PC-3 (cell line): ENCODE results near the gene AXIN2. TPM values are rescaled to one million over a fixed set of nuclear protein-coding genes. Genes with fewer than 3 reads are reported as not detected.

ENCODE experiments used
- ATAC-seq: fragments of 200-7000 bp; cut with Tn5 transposase; 2 replicates; pipeline ENCODE4 v1.9.1; 2020; ENCODE audit warnings: mild to moderate bottlenecking, moderate library complexity
- BruUV-seq: library from RNA; stranded (reverse); fragments of 400-500 nt; replicated peaks from 2 replicates; lab custom pipeline; 2021; lab: Mats Ljungman, UMichigan
- CTCF ChIA-PET: fragments of 300-600 bp; sonication (Branson Sonifier 250); formaldehyde crosslinking; loops from one replicate; lab custom pipeline; 2022; ENCODE audit warnings: antibody characterized with exemption; lab: Charles Lee
- POLR2A ChIA-PET: fragments of 300-600 bp; sonication (Branson Sonifier 250); formaldehyde crosslinking; loops from one replicate; lab custom pipeline; 2022; ENCODE audit warnings: antibody characterized with exemption; ENCODE audit not compliant: unreplicated experiment; lab: Charles Lee
- DNase-seq: peaks from one replicate; pipeline ENCODE4 v3.0.0-alpha.2; 2015
- H2AFZ ChIP-seq: fragments of 300-600 bp; sonication (generic); 2 replicates; pipeline ENCODE4 v1.6.0; 2016; ENCODE audit warnings: antibody characterized with exemption, low read length
- H3F3A ChIP-seq: fragments of 300-600 bp; sonication (generic); one replicate; pipeline ENCODE4 v1.6.0; 2017; ENCODE audit warnings: antibody characterized with exemption, low read length, control low read depth, mild to moderate bottlenecking; ENCODE audit not compliant: unreplicated experiment
- H3K27ac ChIP-seq: fragments of 300-600 bp; sonication (generic); 2 replicates; pipeline ENCODE4 v1.5.1; 2016; ENCODE audit warnings: mild to moderate bottlenecking, low read length
- H3K27me3 ChIP-seq: fragments of 300-600 bp; sonication (generic); 2 replicates; pipeline ENCODE4 v1.6.1; 2016; ENCODE audit warnings: low read length, mixed read lengths
- H3K36me3 ChIP-seq: fragments of 300-600 bp; sonication (generic); 2 replicates; pipeline ENCODE4 v1.6.1; 2016; ENCODE audit warnings: low read depth, mixed run types, low read length, mixed read lengths
- H3K4me1 ChIP-seq: fragments of 300-600 bp; sonication (generic); 2 replicates; pipeline ENCODE4 v1.5.1; 2016; ENCODE audit warnings: low read length; ENCODE audit not compliant: insufficient read depth
- H3K4me2 ChIP-seq: fragments of 300-600 bp; sonication (generic); 2 replicates; pipeline ENCODE4 v1.6.0; 2016; ENCODE audit warnings: low read length
- H3K4me3 ChIP-seq: fragments of 300-600 bp; sonication (generic); 2 replicates; pipeline ENCODE4 v1.5.1; 2016; ENCODE audit warnings: mild to moderate bottlenecking, low read length, mixed read lengths
- H3K79me2 ChIP-seq: fragments of 300-600 bp; sonication (generic); 2 replicates; pipeline ENCODE4 v1.6.1; 2017; ENCODE audit warnings: low read length, mixed read lengths
- H3K9ac ChIP-seq: fragments of 300-600 bp; sonication (generic); 2 replicates; pipeline ENCODE4 v1.6.0; 2016; ENCODE audit warnings: mild to moderate bottlenecking, low read length
- H3K9me2 ChIP-seq: fragments of 300-600 bp; sonication (generic); replicated peaks from 2 replicates; pipeline ENCODE4 v1.6.1; 2016; ENCODE audit warnings: mixed run types, low read length, mixed read lengths
- H3K9me3 ChIP-seq: fragments of 300-600 bp; sonication (generic); 2 replicates; pipeline ENCODE4 v1.6.1; 2016; ENCODE audit warnings: low read length, mixed read lengths
- H4K20me1 ChIP-seq: fragments of 300-600 bp; sonication (generic); 2 replicates; pipeline ENCODE4 v1.6.1; 2016; ENCODE audit warnings: low read length, mixed read lengths
- CTCF ChIP-seq: fragments of 300-600 bp; sonication (generic); conservative IDR thresholded peaks from 2 replicates; pipeline ENCODE4 v1.5.1; 2017; ENCODE audit warnings: antibody characterized with exemption, low read depth, mild to moderate bottlenecking, low read length
- EZH2 ChIP-seq: fragments of 300-600 bp; sonication (generic); IDR thresholded peaks from one replicate; pipeline ENCODE4 v1.6.1; 2017; ENCODE audit warnings: antibody characterized with exemption, mild to moderate bottlenecking, low read length; ENCODE audit not compliant: unreplicated experiment
- EZH2phosphoT487 ChIP-seq: fragments of 300-600 bp; sonication (generic); IDR thresholded peaks from 2 replicates; pipeline ENCODE4 v1.6.1; 2018; ENCODE audit warnings: mild to moderate bottlenecking, antibody characterized with exemption, low read length, borderline replicate concordance
- intact Hi-C: fragments of 100-400 bp; cut with micrococcal nuclease; formaldehyde crosslinking; loops from 2 replicates; pipeline ENCODE4 v1.9.0; 2023
- total RNA-seq: library from RNA; depleted of rRNA; stranded (reverse); fragments of >200 nt; gene quantifications from 2 replicates; pipeline ENCODE4 v1.2.3, GENCODE V29; 2014

Gene AXIN2
- total RNA-seq, 1 experiment from 2014 or later: 2.0 TPM

- Histone ChIP-seq H4K20me1 (no peaks in the 10 kb centered on the region), H3K4me2 (no peak overlapping the region), H3K4me1 (no peaks in the 10 kb centered on the region), H3K79me2 (no peaks in the 10 kb centered on the region), H3K9me2 (no peaks in the 10 kb centered on the region), H2AFZ (no peak overlapping the region), H3K4me3 (no peak overlapping the region), H3K9ac (no peak overlapping the region), H3F3A (no peaks in the 10 kb centered on the region), H3K36me3 (no peaks in the 10 kb centered on the region), H3K27me3 (no peaks in the 10 kb centered on the region), H3K9me3 (no peaks in the 10 kb centered on the region), H3K27ac (no peak overlapping the region)
- no peak for TF ChIP-seq EZH2
- no peak for TF ChIP-seq CTCF
- TF ChIP-seq EZH2phosphoT487: no peak
- intact Hi-C loops: no loop called here
- CTCF ChIA-PET: no interaction called here
- no TSS peak for BruUV-seq
- no peak for ATAC-seq
- POLR2A ChIA-PET: no interaction called here
- no peak for DNase-seq
These were observed 10.7 kb downstream of the AXIN2 start for GRCh38 chr17:65550758-65551157.

- DNase-seq (no peak), ATAC-seq (no peak)
- no peaks in the 10 kb centered on the region for H3K79me2 ChIP-seq
- no peak overlapping the region for H3K4me3 ChIP-seq
- H3F3A ChIP-seq: no peaks in the 10 kb centered on the region
- H2AFZ ChIP-seq: no peak overlapping the region
- H3K27ac ChIP-seq: no peak overlapping the region
- CTCF ChIA-PET: no interaction called here
- H3K4me2 ChIP-seq: no peak overlapping the region
- TF ChIP-seq EZH2phosphoT487: no peak
- TF ChIP-seq EZH2: no peak
- no peak for TF ChIP-seq CTCF
- H3K9me3 ChIP-seq: no peaks in the 10 kb centered on the region
- intact Hi-C loops: no loop called here
- BruUV-seq: no TSS peak
- POLR2A ChIA-PET: no interaction called here
- H3K9ac ChIP-seq: no peak overlapping the region
- no peaks in the 10 kb centered on the region for H3K36me3 ChIP-seq
- H4K20me1 ChIP-seq: no peaks in the 10 kb centered on the region
- no peaks in the 10 kb centered on the region for H3K9me2 ChIP-seq
- H3K27me3 ChIP-seq: no peaks in the 10 kb centered on the region
- no peaks in the 10 kb centered on the region for H3K4me1 ChIP-seq
These were observed 11.3 kb downstream of the AXIN2 start for GRCh38 chr17:65550075-65550662.

GRCh38 chr17:65548269-65548969, 13.0 kb downstream of the AXIN2 start:
- H3K9me3 ChIP-seq: no peaks in the 10 kb centered on the region
- H3K9ac ChIP-seq: no peak overlapping the region
- H3K27me3 ChIP-seq: no peaks in the 10 kb centered on the region
- no peak for DNase-seq
- no peaks in the 10 kb centered on the region for H3F3A ChIP-seq
- H3K79me2 ChIP-seq: no peaks in the 10 kb centered on the region
- no peaks in the 10 kb centered on the region for H3K9me2 ChIP-seq
- intact Hi-C loops: no loop called here
- H4K20me1 ChIP-seq: no peaks in the 10 kb centered on the region
- TF ChIP-seq CTCF: no peak
- no peak for TF ChIP-seq EZH2phosphoT487
- TF ChIP-seq EZH2: no peak
- no peak overlapping the region for H3K27ac ChIP-seq
- no peaks in the 10 kb centered on the region for H3K36me3 ChIP-seq
- no peak for ATAC-seq
- POLR2A ChIA-PET: no interaction called here
- H3K4me1 ChIP-seq: no peaks in the 10 kb centered on the region
- CTCF ChIA-PET: no interaction called here
- BruUV-seq: no TSS peak
- no peak overlapping the region for H3K4me2 ChIP-seq
- H3K4me3 ChIP-seq: no peak overlapping the region
- no peak overlapping the region for H2AFZ ChIP-seq
